HG03354 (cell line): Measurements from ENCODE around the gene IQCF6.
A peak's percentile ranks its signal among the peaks of the same experiment; 100 is the strongest.
"Not testable (repeated sequence)": the region's sequence is repeated elsewhere in the genome, so short reads cannot be mapped to it uniquely, and the experiment has no call there.

Experiments
- ATAC-seq: cut with Tn5 transposase; IDR thresholded peaks from one replicate; pipeline ENCODE4 v1.9.1; 2021; ENCODE audit warnings: mild to moderate bottlenecking; ENCODE audit not compliant: unreplicated experiment, poor library complexity, severe bottlenecking

The IQCF6 gene

GRCh38 chr3:51777985-51778384 is 1.1 kb downstream of the IQCF6 start:
- ATAC-seq, result no peak

- ATAC-seq, result no peak
Observed at GRCh38 chr3:51773529-51774056, 5.4 kb downstream of the IQCF6 start.

- no peak for ATAC-seq
Observed at GRCh38 chr3:51759203-51759602, 19.8 kb downstream of the IQCF6 start.

GRCh38 chr3:51753763-51754750 is 25.0 kb downstream of the IQCF6 start:
- ATAC-seq, result not testable (repeated sequence)

GRCh38 chr3:51751287-51751686 is 27.8 kb downstream of the IQCF6 start:
- ATAC-seq, result peak; percentile 55

GRCh38 chr3:51750878-51751277 is 28.2 kb downstream of the IQCF6 start:
- no peak for ATAC-seq

GRCh38 chr3:51748327-51748726 is 30.7 kb downstream of the IQCF6 start:
- no peak for ATAC-seq

- no peak for ATAC-seq
Observed at GRCh38 chr3:51747840-51748239, 31.2 kb downstream of the IQCF6 start.

GRCh38 chr3:51742978-51743377 is 36.1 kb downstream of the IQCF6 start:
- ATAC-seq, result not testable (repeated sequence)

- not testable (repeated sequence) for ATAC-seq
Observed at GRCh38 chr3:51742320-51742719, 36.7 kb downstream of the IQCF6 start.

- ATAC-seq, result no peak
Observed at GRCh38 chr3:51739110-51739509, 39.9 kb downstream of the IQCF6 start.

GRCh38 chr3:51735950-51736349 is 43.1 kb downstream of the IQCF6 start:
- no peak for ATAC-seq

- no peak for ATAC-seq
Observed at GRCh38 chr3:51735039-51735438, 44.0 kb downstream of the IQCF6 start.

- no peak for ATAC-seq
Observed at GRCh38 chr3:51734572-51734907, 44.5 kb downstream of the IQCF6 start.

GRCh38 chr3:51733859-51734571 is 45.0 kb downstream of the IQCF6 start:
- no peak for ATAC-seq

- ATAC-seq, result no peak
Observed at GRCh38 chr3:51729042-51729633, 49.9 kb downstream of the IQCF6 start.
